ENCODE measurements around the gene TTLL8.
"Not testable (repeated sequence)": the region's sequence is repeated elsewhere in the genome, so short reads cannot be mapped to it uniquely, and the experiment has no call there.

TTLL8 gene

DNA sequence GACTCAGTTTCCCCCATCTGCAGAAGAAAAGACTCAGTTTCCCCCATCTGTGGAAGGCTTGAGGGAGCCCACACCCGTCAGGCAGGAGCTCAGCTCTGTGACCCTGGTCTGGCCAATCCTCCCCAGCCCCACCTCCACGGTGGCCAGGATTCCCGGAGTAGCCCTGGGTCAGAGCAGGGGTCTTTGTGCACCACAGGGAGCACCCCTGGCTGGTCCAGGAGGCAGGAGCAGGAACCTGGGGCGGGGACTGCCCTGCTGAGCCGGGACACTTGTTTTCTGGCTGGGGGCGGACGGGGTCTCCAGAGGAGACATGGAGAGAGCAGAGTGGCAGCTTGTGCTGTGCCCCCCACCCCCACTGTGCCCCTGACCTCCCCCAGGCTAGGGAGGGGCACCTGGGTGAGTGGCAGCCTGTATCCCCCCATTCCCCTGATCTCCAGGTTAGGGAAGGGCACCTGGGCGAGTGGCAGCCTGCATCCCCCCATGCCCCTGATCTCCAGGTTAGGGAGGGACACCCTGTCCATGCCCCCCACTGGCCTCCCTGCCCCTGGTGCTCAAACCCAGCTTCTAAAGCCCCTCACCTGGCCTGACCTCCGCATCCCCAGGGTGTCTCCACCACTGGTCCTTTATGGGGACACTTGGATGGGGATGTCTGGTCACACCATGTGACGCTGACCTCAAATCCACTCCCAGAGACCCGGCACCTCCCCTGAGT lies 64.3 kb downstream of the TTLL8 start:
- no peak for TF ChIP-seq CTCF (IDR thresholded peaks at IDR 0.05; ENCODE audit: extremely low read depth, missing control alignments)
- no peak for DNase-seq (ENCODE audit: low spot score)

DNA sequence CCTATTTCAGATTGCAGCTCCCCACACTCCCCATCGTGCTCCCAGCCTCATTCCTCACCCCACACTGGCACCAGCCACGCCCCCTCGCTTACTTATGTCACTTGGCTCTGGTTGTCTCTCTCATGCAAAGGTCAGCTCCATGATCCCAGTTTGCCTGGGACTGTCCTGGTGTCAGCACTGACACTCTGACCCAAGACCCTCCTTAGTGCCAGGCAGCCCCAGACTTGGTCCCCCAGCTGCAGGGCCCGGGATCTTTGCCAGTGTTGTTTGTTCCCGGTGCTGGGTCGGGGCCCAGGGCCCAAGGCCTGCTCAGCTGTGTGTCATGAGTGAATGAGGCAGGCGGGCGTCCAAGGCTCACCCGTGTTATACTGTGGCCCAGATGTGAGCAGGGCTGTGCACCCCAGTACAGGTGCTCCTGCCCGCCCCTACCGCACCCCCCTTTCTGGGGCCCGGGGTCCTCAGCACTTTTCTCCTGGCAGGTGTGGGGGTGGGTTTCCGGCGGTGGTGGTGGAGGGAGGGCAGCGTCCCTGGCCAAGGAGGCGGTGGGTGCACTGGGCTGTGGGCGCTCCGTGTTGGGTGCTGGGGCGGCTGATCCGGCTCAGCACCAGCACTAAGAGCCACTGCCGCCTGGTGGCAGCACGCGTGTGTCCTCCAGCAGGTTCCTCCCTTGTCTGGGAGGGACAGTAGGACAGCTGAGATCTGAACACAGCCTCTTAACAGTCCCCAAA lies 65.0 kb downstream of the TTLL8 start:
- TF ChIP-seq CTCF (IDR thresholded peaks at IDR 0.05; ENCODE audit: extremely low read depth, missing control alignments) = peak; percentile 96
- DNase-seq (ENCODE audit: low spot score) = peak; percentile 89

GRCh38 chr22:49991907-49992533 lies 66.1 kb downstream of the TTLL8 start:
- DNase-seq (ENCODE audit: low spot score) = no peak
- no peak for TF ChIP-seq CTCF (IDR thresholded peaks at IDR 0.05; ENCODE audit: extremely low read depth, missing control alignments)

GRCh38 chr22:49991167-49991566 lies 66.9 kb downstream of the TTLL8 start:
- TF ChIP-seq CTCF (IDR thresholded peaks at IDR 0.05; ENCODE audit: extremely low read depth, missing control alignments) = no peak
- no peak for DNase-seq (ENCODE audit: low spot score)

DNA sequence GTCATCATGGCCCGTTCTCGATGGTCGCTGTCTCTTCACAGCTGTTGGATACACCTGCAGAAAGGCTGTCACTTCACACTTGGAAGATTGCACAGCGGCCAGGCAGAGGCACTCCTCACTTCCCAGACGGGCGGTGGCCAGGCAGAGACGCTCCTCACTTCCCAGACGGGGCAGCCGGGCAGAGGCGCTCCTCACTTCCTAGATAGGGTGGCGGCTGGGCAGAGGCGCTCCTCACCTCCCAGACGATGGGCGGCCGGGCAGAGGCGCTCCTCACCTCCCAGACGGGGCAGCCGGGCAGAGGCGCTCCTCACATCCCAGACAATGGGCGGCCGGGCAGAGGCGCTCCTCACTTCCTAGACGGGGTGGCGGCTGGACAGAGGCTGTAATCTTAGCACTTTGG lies 68.3 kb downstream of the TTLL8 start:
- DNase-seq (ENCODE audit: low spot score) = not testable (repeated sequence)

DNA sequence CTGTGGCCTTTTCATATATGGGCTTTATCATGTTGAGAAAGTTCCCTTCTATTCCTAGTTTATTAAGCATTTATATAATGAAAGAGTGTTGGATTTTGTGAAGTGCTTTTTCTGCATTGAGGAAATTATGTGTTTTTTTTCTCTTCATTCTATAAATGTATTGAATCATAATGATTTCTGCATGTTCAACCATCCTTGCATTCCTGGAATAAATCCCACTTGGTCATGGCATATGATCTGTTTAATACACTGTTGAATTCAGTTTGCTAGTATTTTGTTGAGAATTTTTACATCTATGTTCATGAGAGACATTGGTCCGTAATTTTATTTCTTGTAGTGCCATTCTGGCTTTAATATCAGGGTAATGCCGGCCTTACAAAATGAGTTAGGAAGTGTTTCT lies 71.8 kb downstream of the TTLL8 start:
- no peak for DNase-seq (ENCODE audit: low spot score)

More for the DNA sequence above, 71.8 kb downstream of the TTLL8 start:
- no peak for TF ChIP-seq CTCF (IDR thresholded peaks at IDR 0.05; ENCODE audit: extremely low read depth, missing control alignments)
